AG09319 (cell line): ENCODE data around the gene CDC37L1.

Experiments used
- DNase-seq: peaks from one replicate; pipeline ENCODE4 v3.0.0-alpha.2; 2010; ENCODE audit warnings: low read depth; ENCODE audit errors: extremely low read depth
- CTCF ChIP-seq: IDR thresholded peaks from 2 replicates; pipeline ENCODE4 v1.5.1; 2011; ENCODE audit warnings: low read depth, mild to moderate bottlenecking, inconsistent platforms, low read length, moderate library complexity

CDC37L1 gene

GRCh38 chr9:4727593-4727992 lies 48.2 kb downstream of the CDC37L1 start:
- TF ChIP-seq CTCF = no peak
- no peak for DNase-seq

- no peak for TF ChIP-seq CTCF
- no peak for DNase-seq
Observed at GRCh38 chr9:4732890-4733289, 53.5 kb downstream of the CDC37L1 start.

- TF ChIP-seq CTCF = no peak
Observed at GRCh38 chr9:4734150-4734549, 54.8 kb downstream of the CDC37L1 start.

GRCh38 chr9:4738866-4739586 lies 59.7 kb downstream of the CDC37L1 start:
- TF ChIP-seq CTCF = no peak
- no peak for DNase-seq

More at GRCh38 chr9:4734150-4734549, 54.8 kb downstream of the CDC37L1 start:
- no peak for DNase-seq

- no peak for TF ChIP-seq CTCF
- no peak for DNase-seq
Observed at GRCh38 chr9:4739587-4740387, 60.4 kb downstream of the CDC37L1 start.

- DNase-seq = no peak
Observed at GRCh38 chr9:4740388-4740637, 60.9 kb downstream of the CDC37L1 start.

More at GRCh38 chr9:4740388-4740637, 60.9 kb downstream of the CDC37L1 start:
- TF ChIP-seq CTCF = no peak
